Activated B cell treated with CpG ODN at 0.5 μM for 24 hours (primary cell): ENCODE data around the gene GLOD4. TPM values are rescaled to one million over a fixed set of nuclear protein-coding genes. Genes with fewer than 3 reads are reported as not detected.

ENCODE experiments used
- ATAC-seq: fragments of 200-7000 bp; cut with Tn5 transposase; one replicate; pipeline ENCODE4 v1.10.0; 2021; ENCODE audit warnings: low read depth, mild to moderate bottlenecking, moderate library complexity
- CTCF ChIA-PET: fragments of 350-600 bp; sonication (Branson Sonifier 250); formaldehyde crosslinking; loops from one replicate; lab custom pipeline; 2021; ENCODE audit warnings: antibody characterized with exemption; lab: Charles Lee
- POLR2A ChIA-PET: fragments of 350-600 bp; sonication (Branson Sonifier 250); formaldehyde crosslinking; loops from one replicate; lab custom pipeline; 2021; ENCODE audit warnings: antibody characterized with exemption; lab: Charles Lee
- DNase-seq: peaks from one replicate; pipeline ENCODE4 v3.0.0; 2022
- H3K27ac Mint-ChIP-seq: one replicate; pipeline ENCODE4 v1.8.0; 2020; ENCODE audit warnings: mixed read lengths
- H3K27me3 Mint-ChIP-seq: one replicate; pipeline ENCODE4 v1.8.0; 2021; ENCODE audit warnings: mixed read lengths
- H3K36me3 Mint-ChIP-seq: one replicate; pipeline ENCODE4 v1.8.0; 2021; ENCODE audit warnings: low read depth, mixed read lengths
- H3K4me1 Mint-ChIP-seq: one replicate; pipeline ENCODE4 v1.8.0; 2021; ENCODE audit warnings: mixed read lengths
- H3K4me3 Mint-ChIP-seq: one replicate; pipeline ENCODE4 v1.8.0; 2020; ENCODE audit warnings: mild to moderate bottlenecking, mixed read lengths
- H3K9me3 Mint-ChIP-seq: one replicate; pipeline ENCODE4 v1.8.0; 2020; ENCODE audit warnings: mixed read lengths
- intact Hi-C: fragments of 100-400 bp; cut with micrococcal nuclease; formaldehyde crosslinking; loops from one replicate; pipeline ENCODE4 v1.15.1; 2024
- total RNA-seq: library from RNA; stranded (reverse); gene quantifications from 2 replicates; pipeline ENCODE4 v1.2.3, GENCODE V29; 2022
- TF ChIP-seq, protein P1 (sequence below): fragments of 200-600 bp; IDR thresholded peaks from one replicate; pipeline ENCODE4 v1.8.0; 2022; ENCODE audit warnings: antibody characterized with exemption, mild to moderate bottlenecking

GLOD4 gene
- total RNA-seq, 1 donor from 2014 or later, result 51.4 TPM

DNA sequence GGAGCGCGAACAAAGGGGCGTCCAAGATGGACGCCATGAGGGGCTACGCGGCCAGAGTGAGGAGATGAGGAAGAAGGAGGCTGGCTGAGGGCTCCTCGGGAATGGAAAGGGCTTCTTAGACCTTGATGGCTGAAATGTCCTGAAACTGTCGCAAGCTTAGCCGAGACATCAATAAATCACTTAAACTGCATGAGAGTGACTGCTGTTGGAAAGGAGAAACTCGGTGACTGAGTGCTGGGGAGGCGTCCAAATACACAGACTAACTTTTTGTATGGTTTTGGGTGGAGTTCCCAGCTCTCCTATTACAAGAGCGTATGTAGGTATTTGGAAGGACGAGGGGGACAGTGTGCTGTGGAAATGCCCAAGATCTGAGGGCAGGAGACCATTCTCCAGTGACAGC lies 28.7 kb downstream of the GLOD4 start:
- CTCF ChIA-PET, result interaction anchor here (0.9 kb wide), 1 partner anchor 38 kb away, joined by 7 read pairs; the partner anchor contains the start of gene VPS53
- DNase-seq (no peak), ATAC-seq (no peak)
- intact Hi-C loops, result loop anchor here (2.0 kb wide), 1 partner anchor 21 kb away; the partner anchor contains the start of gene TLCD3A
- Mint-ChIP-seq H3K4me1 (peaks cover 29% of the 10 kb centered on the region), H3K27ac (peak overlapping the region; percentile 63), H3K36me3 (peaks cover 16% of the 10 kb centered on the region), H3K9me3 (no peaks in the 10 kb centered on the region), H3K4me3 (peak overlapping the region; percentile 71), H3K27me3 (no peaks in the 10 kb centered on the region)
- TF ChIP-seq, protein P1, sequence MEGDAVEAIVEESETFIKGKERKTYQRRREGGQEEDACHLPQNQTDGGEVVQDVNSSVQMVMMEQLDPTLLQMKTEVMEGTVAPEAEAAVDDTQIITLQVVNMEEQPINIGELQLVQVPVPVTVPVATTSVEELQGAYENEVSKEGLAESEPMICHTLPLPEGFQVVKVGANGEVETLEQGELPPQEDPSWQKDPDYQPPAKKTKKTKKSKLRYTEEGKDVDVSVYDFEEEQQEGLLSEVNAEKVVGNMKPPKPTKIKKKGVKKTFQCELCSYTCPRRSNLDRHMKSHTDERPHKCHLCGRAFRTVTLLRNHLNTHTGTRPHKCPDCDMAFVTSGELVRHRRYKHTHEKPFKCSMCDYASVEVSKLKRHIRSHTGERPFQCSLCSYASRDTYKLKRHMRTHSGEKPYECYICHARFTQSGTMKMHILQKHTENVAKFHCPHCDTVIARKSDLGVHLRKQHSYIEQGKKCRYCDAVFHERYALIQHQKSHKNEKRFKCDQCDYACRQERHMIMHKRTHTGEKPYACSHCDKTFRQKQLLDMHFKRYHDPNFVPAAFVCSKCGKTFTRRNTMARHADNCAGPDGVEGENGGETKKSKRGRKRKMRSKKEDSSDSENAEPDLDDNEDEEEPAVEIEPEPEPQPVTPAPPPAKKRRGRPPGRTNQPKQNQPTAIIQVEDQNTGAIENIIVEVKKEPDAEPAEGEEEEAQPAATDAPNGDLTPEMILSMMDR, result no peak
- POLR2A ChIA-PET, result interaction anchor here (0.8 to 3.2 kb wide), 5 partner anchors 11 to 227 kb away, joined by 3 to 31 read pairs (median 5); partner anchors contain the start of genes GLOD4 and MRM3

DNA sequence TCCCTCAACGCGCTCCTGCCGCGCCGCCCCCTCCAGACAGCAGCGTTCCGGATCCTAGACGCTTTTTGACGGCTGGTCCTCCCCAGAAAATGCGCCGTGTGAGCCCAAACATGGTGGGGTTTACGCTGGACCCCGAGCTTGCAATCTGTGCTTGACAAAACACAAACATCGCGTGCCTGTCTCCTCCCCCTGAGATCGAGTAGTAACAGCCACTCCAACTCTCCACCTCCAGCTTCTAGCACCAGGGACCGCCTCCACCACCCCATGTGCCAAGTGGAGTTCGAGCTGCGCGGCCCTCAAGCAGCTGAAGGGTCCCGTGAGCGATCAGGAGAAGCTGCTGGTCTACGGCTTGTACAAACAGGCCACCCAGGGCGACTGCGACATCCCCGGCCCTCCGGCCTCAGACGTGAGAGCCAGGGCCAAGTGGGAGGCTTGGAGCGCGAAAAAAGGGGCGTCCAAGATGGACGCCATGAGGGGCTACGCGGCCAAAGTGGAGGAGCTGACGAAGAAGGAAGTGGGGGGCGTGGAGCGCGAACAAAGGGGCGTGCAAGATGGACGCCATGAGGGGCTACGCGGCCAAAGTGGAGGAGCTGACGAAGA lies 29.4 kb downstream of the GLOD4 start:
- TF ChIP-seq, protein P1, result no peak
- H3K36me3 Mint-ChIP-seq, result peaks cover 23% of the 10 kb centered on the region
- intact Hi-C loops, result loop anchor here (1.0 to 2.0 kb wide), 8 partner anchors 12 to 340 kb away; partner anchors contain the start of genes GLOD4, MRM3, NXN and TLCD3A
- H3K9me3 Mint-ChIP-seq, result no peaks in the 10 kb centered on the region
- DNase-seq (no peak), ATAC-seq (peak; percentile 6)
- H3K27ac Mint-ChIP-seq, result peak overlapping the region; percentile 94
- no peaks in the 10 kb centered on the region for H3K27me3 Mint-ChIP-seq
- CTCF ChIA-PET, result interaction anchor here (0.7 to 1.2 kb wide), 9 partner anchors 9 to 340 kb away, joined by 3 to 7 read pairs (median 3); partner anchors contain the start of genes GLOD4, MRM3 and VPS53
- POLR2A ChIA-PET, result interaction anchor here (0.6 to 3.2 kb wide), 12 partner anchors 11 to 342 kb away, joined by 3 to 31 read pairs (median 5); partner anchors contain the start of genes GLOD4, MRM3, TIMM22 and VPS53
- peak overlapping the region; percentile 91 for H3K4me3 Mint-ChIP-seq
- H3K4me1 Mint-ChIP-seq, result peaks cover 31% of the 10 kb centered on the region

DNA sequence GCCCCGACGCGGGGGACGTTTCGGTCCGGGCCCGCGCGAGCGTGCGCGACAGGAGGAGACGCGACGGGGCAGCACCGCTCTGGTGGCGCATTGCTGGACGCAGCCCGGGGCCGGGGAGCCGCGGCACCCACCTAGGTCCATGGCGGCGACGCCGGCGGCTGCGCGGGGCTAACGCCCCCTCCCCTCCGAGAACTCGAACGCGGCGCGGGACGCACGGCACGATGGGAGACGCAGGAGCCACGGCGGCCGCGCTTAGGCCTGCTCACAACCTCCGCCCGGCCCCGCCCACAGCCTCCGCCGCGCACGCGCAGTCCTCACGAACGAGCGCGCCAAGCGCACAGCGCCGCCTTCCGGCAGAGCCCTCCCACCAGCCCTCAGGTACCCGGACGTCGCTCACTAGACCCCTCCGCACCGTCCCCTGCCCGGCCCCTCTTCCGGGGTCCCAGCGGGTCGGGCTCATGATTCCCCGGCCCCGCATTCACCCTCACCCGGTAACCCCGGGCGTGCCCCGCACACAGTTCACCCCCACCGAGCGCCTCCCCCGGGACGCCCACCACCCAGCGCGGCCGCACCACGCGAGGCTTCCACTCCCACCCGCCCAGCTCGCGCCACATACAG lies 30.0 kb downstream of the GLOD4 start, which contains the start of gene GEMIN4:
Gene GEMIN4 (minus strand): TSS at position 263 of the 618 bp plus-strand sequence. CDS start 122 bp downstream, at position 141.
- ChIA-PET CTCF (interaction anchor here (0.7 to 1.2 kb wide), 9 partner anchors 9 to 340 kb away, joined by 3 to 7 read pairs (median 3); partner anchors contain the start of genes GLOD4, MRM3 and VPS53), POLR2A (interaction anchor here (0.6 to 3.2 kb wide), 12 partner anchors 11 to 342 kb away, joined by 3 to 31 read pairs (median 5); partner anchors contain the start of genes GLOD4, MRM3, TIMM22 and VPS53)
- TF ChIP-seq, protein P1, result no peak
- Mint-ChIP-seq H3K27me3 (no peaks in the 10 kb centered on the region), H3K9me3 (no peaks in the 10 kb centered on the region), H3K36me3 (peaks cover 27% of the 10 kb centered on the region), H3K4me3 (peak within 1 kb of the TSS; percentile 91), H3K27ac (peak within 1 kb of the TSS; percentile 94), H3K4me1 (peaks cover 31% of the 10 kb centered on the region)
- intact Hi-C loops, result loop anchor here (1.0 to 2.0 kb wide), 8 partner anchors 12 to 340 kb away; partner anchors contain the start of genes GLOD4, MRM3, NXN and TLCD3A
- peak; percentile 90 for ATAC-seq
- peak; percentile 100 for DNase-seq

DNA sequence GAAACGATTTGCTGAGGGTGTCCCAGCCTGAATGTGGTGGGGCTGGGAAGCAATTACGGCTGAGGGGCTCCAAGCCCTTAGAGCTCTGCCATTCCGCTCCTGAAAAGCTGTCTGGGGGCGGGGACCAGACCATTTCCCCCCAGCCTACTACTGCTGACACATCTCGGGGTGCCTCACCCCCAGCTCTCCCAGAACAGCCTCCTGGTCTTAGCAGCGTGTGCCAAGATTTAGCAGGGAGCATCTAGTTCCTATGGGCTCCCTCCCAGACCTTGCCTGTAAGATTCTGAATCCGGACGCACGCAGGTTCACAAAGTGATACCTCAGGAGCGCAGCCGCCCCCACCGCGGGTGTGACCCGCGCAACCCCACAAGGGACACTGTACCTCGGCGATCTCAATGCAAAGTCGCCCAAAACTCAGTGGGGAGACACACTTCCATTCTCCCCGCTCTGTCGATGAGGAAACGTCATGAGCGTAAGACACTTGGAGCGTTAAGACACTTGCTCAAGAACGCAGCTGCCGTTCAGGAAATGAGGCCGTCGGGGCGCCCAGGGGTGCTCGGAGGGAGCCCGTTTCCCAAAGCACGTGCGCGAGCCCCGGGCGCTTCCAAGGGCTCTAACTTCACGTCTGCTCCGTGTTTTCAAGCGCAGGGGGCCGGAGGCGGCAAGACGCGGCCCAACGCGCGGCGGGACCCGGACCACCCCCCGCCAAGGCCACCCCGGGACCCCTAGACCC lies 30.6 kb downstream of the GLOD4 start:
- DNase-seq (no peak), ATAC-seq (peak; percentile 32)
- peak overlapping the region; percentile 93 for H3K27ac Mint-ChIP-seq
- TF ChIP-seq, protein P1, result no peak
- intact Hi-C loops, result loop anchor here (1.0 to 2.0 kb wide), 8 partner anchors 11 to 339 kb away; partner anchors contain the start of genes GLOD4, MRM3, NXN and TLCD3A
- H3K27me3 Mint-ChIP-seq, result no peaks in the 10 kb centered on the region
- H3K9me3 Mint-ChIP-seq, result no peaks in the 10 kb centered on the region
- H3K4me1 Mint-ChIP-seq, result peaks cover 31% of the 10 kb centered on the region
- CTCF ChIA-PET, result interaction anchor here (0.6 to 1.4 kb wide), 2 partner anchors 18 to 1563 kb away, joined by 3 to 4 read pairs; no protein-coding TSS in a partner anchor
- peak overlapping the region; percentile 91 for H3K4me3 Mint-ChIP-seq
- H3K36me3 Mint-ChIP-seq, result peaks cover 27% of the 10 kb centered on the region
- POLR2A ChIA-PET, result interaction anchor here (0.9 to 3.2 kb wide), 4 partner anchors 10 to 340 kb away, joined by 5 to 31 read pairs (median 24); partner anchors contain the start of genes GLOD4, MRM3 and VPS53
